Stimulated activated naive CD8-positive, alpha-beta T cell treated with anti-CD3 and anti-CD28 coated beads, Interleukin-15, Interleukin-2, amounts not matched to agents 100 U/mL and 50 U/mL, for 24 hours (primary cell): ENCODE data around the gene IL22RA1.

ENCODE experiments used
- ATAC-seq: fragments of 150-1000 bp; cut with Tn5 transposase; one replicate; pipeline ENCODE4 v1.10.0; 2021
- DNase-seq: peaks from one replicate; pipeline ENCODE4 v3.0.0; 2021

Gene IL22RA1

GRCh38 chr1:24096009-24096738, 46.8 kb downstream of the IL22RA1 start:
- ATAC-seq (no peak), DNase-seq (no peak)

GRCh38 chr1:24095140-24095859, 47.6 kb downstream of the IL22RA1 start:
- ATAC-seq: no peak

GRCh38 chr1:24094554-24094953, 48.4 kb downstream of the IL22RA1 start:
- no peak for DNase-seq
- no peak for ATAC-seq

More at GRCh38 chr1:24095140-24095859, 47.6 kb downstream of the IL22RA1 start:
- DNase-seq: no peak

GRCh38 chr1:24093732-24094131, 49.2 kb downstream of the IL22RA1 start:
- no peak for DNase-seq
- ATAC-seq: no peak

- DNase-seq: no peak
- ATAC-seq: no peak
These were observed 50.0 kb downstream of the IL22RA1 start for GRCh38 chr1:24092979-24093378.

- peak; percentile 79 for ATAC-seq
- peak; percentile 37 for DNase-seq
These were observed 50.9 kb downstream of the IL22RA1 start for GRCh38 chr1:24091971-24092482.

- no peak for DNase-seq
- ATAC-seq: no peak
These were observed 52.2 kb downstream of the IL22RA1 start for GRCh38 chr1:24090736-24091135.

- DNase-seq (no peak), ATAC-seq (no peak)
These were observed 53.0 kb downstream of the IL22RA1 start for GRCh38 chr1:24089743-24090555.

GRCh38 chr1:24089027-24089742, 53.8 kb downstream of the IL22RA1 start:
- ATAC-seq (no peak), DNase-seq (no peak)

GRCh38 chr1:24086466-24086865, 56.5 kb downstream of the IL22RA1 start:
- ATAC-seq (no peak), DNase-seq (no peak)

- DNase-seq (no peak), ATAC-seq (no peak)
These were observed 57.4 kb downstream of the IL22RA1 start for GRCh38 chr1:24085546-24085945.

- no peak for DNase-seq
These were observed 57.9 kb downstream of the IL22RA1 start for GRCh38 chr1:24085007-24085406.

GRCh38 chr1:24084050-24084449, 58.9 kb downstream of the IL22RA1 start:
- ATAC-seq: no peak

More at GRCh38 chr1:24085007-24085406, 57.9 kb downstream of the IL22RA1 start:
- no peak for ATAC-seq

GRCh38 chr1:24082372-24082771, 60.6 kb downstream of the IL22RA1 start:
- DNase-seq: no peak
- ATAC-seq: no peak

More at GRCh38 chr1:24084050-24084449, 58.9 kb downstream of the IL22RA1 start:
- DNase-seq: no peak

- ATAC-seq (no peak), DNase-seq (no peak)
These were observed 61.8 kb downstream of the IL22RA1 start for GRCh38 chr1:24081190-24081589.

- DNase-seq: no peak
- ATAC-seq: no peak
These were observed 62.8 kb downstream of the IL22RA1 start for GRCh38 chr1:24080131-24080530.

- ATAC-seq: no peak
These were observed 65.5 kb downstream of the IL22RA1 start for GRCh38 chr1:24077278-24077978.

GRCh38 chr1:24075946-24076345, 67.0 kb downstream of the IL22RA1 start:
- ATAC-seq: no peak
- DNase-seq: no peak

More at GRCh38 chr1:24077278-24077978, 65.5 kb downstream of the IL22RA1 start:
- no peak for DNase-seq

GRCh38 chr1:24075590-24075854, 67.4 kb downstream of the IL22RA1 start:
- no peak for ATAC-seq
- DNase-seq: no peak

GRCh38 chr1:24074817-24075589, 67.9 kb downstream of the IL22RA1 start:
- ATAC-seq (no peak), DNase-seq (no peak)

- ATAC-seq: peak; percentile 7
- DNase-seq: no peak
These were observed 68.7 kb downstream of the IL22RA1 start for GRCh38 chr1:24074196-24074595.
